DND-41 (cell line): Measurements from ENCODE around the gene ECHS1.

Source experiments
- ATAC-seq: fragments of 200-7000 bp; cut with Tn5 transposase; 3 replicates; pipeline ENCODE4 v1.9.1; 2021; ENCODE audit warnings: low read depth; ENCODE audit not compliant: insufficient read depth
- DNase-seq: peaks from one replicate; pipeline ENCODE4 v3.0.0-alpha.2; 2020
- H2AFZ ChIP-seq: 2 replicates; pipeline ENCODE4 v1.6.0; 2012; ENCODE audit warnings: low read depth, low read length
- H3K27ac ChIP-seq: 2 replicates; pipeline ENCODE4 v1.5.1; 2012; ENCODE audit warnings: low read length, inconsistent platforms
- H3K27me3 ChIP-seq: fragments of 200-600 bp; sonication (generic); 2 replicates; pipeline ENCODE4 v1.6.0; 2012; ENCODE audit warnings: low read length, mild to moderate bottlenecking, inconsistent platforms; ENCODE audit not compliant: insufficient read depth, poor library complexity
- H3K36me3 ChIP-seq: 2 replicates; pipeline ENCODE4 v1.5.1; 2012; ENCODE audit warnings: low read length, inconsistent platforms; ENCODE audit not compliant: insufficient read depth
- H3K4me1 ChIP-seq: 2 replicates; pipeline ENCODE4 v1.5.1; 2012; ENCODE audit warnings: mild to moderate bottlenecking, low read length; ENCODE audit not compliant: insufficient read depth
- H3K4me2 ChIP-seq: 2 replicates; pipeline ENCODE4 v1.6.0; 2012; ENCODE audit warnings: mild to moderate bottlenecking, moderate library complexity, low read length, inconsistent platforms; ENCODE audit not compliant: insufficient read depth
- H3K4me3 ChIP-seq, 2 experiments: fragments of 200-600 bp in 1 of 2; shearing (Covaris generic) in 1 of 2; 2 replicates each; pipeline ENCODE4 v1.5.1; 2012 to 2016; ENCODE audit warnings: inconsistent platforms in 2 of 2, low read length in 2 of 2, mild to moderate bottlenecking in 2 of 2, low read depth in 1 of 2, moderate library complexity in 1 of 2
- H3K79me2 ChIP-seq: 2 replicates; pipeline ENCODE4 v1.6.0; 2012; ENCODE audit warnings: low read length, inconsistent platforms; ENCODE audit not compliant: insufficient read depth
- H3K9ac ChIP-seq: 2 replicates; pipeline ENCODE4 v1.6.0; 2012; ENCODE audit warnings: low read depth, mild to moderate bottlenecking, inconsistent platforms, low read length, moderate library complexity
- H3K9me3 ChIP-seq: 2 replicates; pipeline ENCODE4 v1.5.1; 2012; ENCODE audit warnings: low read length, moderate library complexity, mild to moderate bottlenecking, inconsistent platforms; ENCODE audit not compliant: insufficient read depth, severe bottlenecking
- H4K20me1 ChIP-seq: 2 replicates; pipeline ENCODE4 v1.6.0; 2012; ENCODE audit warnings: low read length; ENCODE audit not compliant: insufficient read depth
- EZH2 ChIP-seq: IDR thresholded peaks from 3 replicates; pipeline ENCODE4 v1.6.1; 2012; ENCODE audit warnings: borderline replicate concordance, low read depth, mild to moderate bottlenecking, moderate library complexity, low read length, inconsistent platforms; ENCODE audit not compliant: severe bottlenecking
- TF ChIP-seq, protein P1 (sequence below): IDR thresholded peaks from 2 replicates; pipeline ENCODE4 v1.5.1; 2012; ENCODE audit warnings: borderline replicate concordance, low read length, moderate library complexity, mild to moderate bottlenecking; ENCODE audit not compliant: poor library complexity, severe bottlenecking; ENCODE audit errors: extremely low read depth

ECHS1 gene

DNA sequence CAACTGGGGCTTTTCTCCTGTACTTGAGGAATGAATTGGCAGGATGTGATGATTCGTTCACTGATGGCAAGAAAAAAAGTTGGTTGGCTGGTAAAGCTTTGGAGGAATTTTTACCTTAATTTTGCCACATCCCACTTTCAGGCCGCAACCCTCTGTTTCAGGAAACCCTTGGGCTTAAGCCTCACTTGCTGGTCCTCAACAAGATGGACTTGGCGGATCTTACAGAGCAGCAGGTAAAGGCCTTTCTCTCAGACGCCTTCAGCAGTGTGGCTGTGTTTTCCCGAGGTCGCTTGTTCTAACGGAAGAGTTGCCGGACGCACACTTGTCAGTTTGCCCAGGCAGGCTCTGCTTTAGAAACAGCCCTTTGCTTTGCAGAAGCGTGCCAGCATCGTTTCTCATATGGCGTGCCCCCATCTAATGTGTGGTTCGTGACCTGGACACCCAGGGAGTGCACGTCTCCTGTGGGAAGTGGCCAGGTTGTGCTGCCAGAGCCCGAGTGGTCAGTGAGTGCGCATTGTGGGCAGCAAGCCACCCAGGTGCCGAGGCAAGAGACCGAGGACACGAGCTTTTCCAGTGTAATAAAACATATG lies 23.0 kb upstream of the ECHS1 start:
- 0 out of 2 replicates have a peak overlapping the region, but pooled peaks have one; percentile 99 for H3K9ac ChIP-seq
- DNase-seq: no peak
- no peak for ATAC-seq
- 0 out of 4 replicates have a peak overlapping the region, but pooled peaks of 1 of the 2 experiments have one; percentile 98 for H3K4me3 ChIP-seq
- H3K27me3 ChIP-seq: no peaks in the 10 kb centered on the region
- peaks cover 57% of the 10 kb centered on the region for H3K36me3 ChIP-seq
- H2AFZ ChIP-seq: no peak overlapping the region
- peaks cover 25% of the 10 kb centered on the region for H4K20me1 ChIP-seq
- peaks cover 64% of the 10 kb centered on the region for H3K79me2 ChIP-seq
- TF ChIP-seq, protein P1, sequence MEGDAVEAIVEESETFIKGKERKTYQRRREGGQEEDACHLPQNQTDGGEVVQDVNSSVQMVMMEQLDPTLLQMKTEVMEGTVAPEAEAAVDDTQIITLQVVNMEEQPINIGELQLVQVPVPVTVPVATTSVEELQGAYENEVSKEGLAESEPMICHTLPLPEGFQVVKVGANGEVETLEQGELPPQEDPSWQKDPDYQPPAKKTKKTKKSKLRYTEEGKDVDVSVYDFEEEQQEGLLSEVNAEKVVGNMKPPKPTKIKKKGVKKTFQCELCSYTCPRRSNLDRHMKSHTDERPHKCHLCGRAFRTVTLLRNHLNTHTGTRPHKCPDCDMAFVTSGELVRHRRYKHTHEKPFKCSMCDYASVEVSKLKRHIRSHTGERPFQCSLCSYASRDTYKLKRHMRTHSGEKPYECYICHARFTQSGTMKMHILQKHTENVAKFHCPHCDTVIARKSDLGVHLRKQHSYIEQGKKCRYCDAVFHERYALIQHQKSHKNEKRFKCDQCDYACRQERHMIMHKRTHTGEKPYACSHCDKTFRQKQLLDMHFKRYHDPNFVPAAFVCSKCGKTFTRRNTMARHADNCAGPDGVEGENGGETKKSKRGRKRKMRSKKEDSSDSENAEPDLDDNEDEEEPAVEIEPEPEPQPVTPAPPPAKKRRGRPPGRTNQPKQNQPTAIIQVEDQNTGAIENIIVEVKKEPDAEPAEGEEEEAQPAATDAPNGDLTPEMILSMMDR: no peak
- TF ChIP-seq EZH2: no peak
- H3K27ac ChIP-seq: no peak overlapping the region
- H3K4me2 ChIP-seq: peak overlapping the region; percentile 94; the same call in 1 of the 2 replicates
- no peaks in the 10 kb centered on the region for H3K9me3 ChIP-seq
- peaks cover 23% of the 10 kb centered on the region for H3K4me1 ChIP-seq

DNA sequence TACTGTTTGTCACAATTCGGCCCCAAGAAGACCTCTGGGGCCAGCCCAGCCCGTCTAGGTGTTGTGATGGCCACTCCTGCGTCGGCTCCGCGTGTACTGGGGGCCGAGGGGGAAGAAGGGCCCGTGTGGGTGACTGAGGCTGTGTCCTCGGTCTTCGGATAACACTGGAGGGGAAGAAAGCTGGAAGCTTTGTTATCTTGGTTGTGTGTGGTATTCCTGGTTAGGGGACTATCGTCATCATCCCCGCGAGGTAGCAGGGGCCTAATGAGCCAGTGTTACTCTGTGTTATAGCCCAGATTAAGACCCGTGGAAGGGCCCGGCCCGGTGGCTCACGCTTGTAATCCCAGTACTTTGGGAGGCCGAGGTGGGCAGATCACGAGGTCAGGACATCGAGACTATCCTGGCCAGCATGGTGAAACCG lies 21.7 kb upstream of the ECHS1 start:
- H3K79me2 ChIP-seq: peaks cover 56% of the 10 kb centered on the region
- peaks cover 23% of the 10 kb centered on the region for H3K4me1 ChIP-seq
- H3K9ac ChIP-seq: peak overlapping the region; percentile 99
- peaks cover 43% of the 10 kb centered on the region for H3K36me3 ChIP-seq
- H3K4me2 ChIP-seq: peak overlapping the region; percentile 94
- H4K20me1 ChIP-seq: peaks cover 25% of the 10 kb centered on the region
- H2AFZ ChIP-seq: peak overlapping the region; percentile 96; the same call in 1 of the 2 replicates
- no peaks in the 10 kb centered on the region for H3K9me3 ChIP-seq
- H3K4me3 ChIP-seq: peak overlapping the region; percentile 98
- H3K27me3 ChIP-seq: no peaks in the 10 kb centered on the region
- H3K27ac ChIP-seq: peak overlapping the region; percentile 95
- DNase-seq (no peak), ATAC-seq (no peak)
- no peak for TF ChIP-seq EZH2
- TF ChIP-seq, protein P1: no peak

DNA sequence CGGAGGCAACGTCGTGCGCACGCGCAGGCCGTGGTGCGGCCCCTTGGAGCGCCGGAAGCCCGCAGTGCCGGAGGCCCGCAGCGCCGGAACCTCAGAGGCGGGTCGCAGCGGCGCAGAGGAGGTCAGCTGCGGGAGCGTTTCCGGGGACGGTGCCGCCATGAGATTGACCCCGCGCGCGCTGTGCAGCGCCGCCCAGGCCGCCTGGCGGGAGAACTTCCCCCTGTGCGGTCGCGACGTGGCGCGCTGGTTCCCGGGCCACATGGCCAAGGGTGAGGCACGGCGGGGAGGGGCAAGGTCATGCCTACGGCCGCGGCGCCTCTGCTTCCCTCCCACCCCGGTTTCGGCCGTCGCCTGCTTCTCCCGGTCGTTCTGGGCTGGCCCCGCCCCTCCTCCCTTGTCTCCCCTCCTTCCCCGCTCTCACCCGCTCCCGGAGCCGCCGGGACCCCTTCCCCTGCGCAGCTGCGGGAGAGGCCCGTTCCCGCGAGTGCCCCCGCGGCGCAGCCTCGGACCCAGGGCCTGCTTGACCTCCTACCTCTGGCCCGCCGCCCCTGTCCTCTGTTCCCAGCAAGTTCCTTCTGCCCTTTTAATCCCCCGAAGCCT lies 21.0 kb upstream of the ECHS1 start, which contains the start of gene MTG1:
TSS of gene MTG1 (plus strand) at position 94 of the 600 bp plus-strand sequence. CDS start at position 158, 64 bp downstream.
- TF ChIP-seq, protein P1: peak; percentile 3
- no peak for TF ChIP-seq EZH2
- DNase-seq (peak; percentile 95), ATAC-seq (peak; percentile 93)
- H3K4me1 ChIP-seq: peaks cover 23% of the 10 kb centered on the region
- peak within 1 kb of the TSS; percentile 96 for H2AFZ ChIP-seq
- peak within 1 kb of the TSS; percentile 99 for H3K9ac ChIP-seq
- H3K4me2 ChIP-seq: peak within 1 kb of the TSS; percentile 94
- peak within 1 kb of the TSS; percentile 98 for H3K4me3 ChIP-seq
- peaks cover 23% of the 10 kb centered on the region for H4K20me1 ChIP-seq
- H3K27ac ChIP-seq: peak within 1 kb of the TSS; percentile 95
- peaks cover 37% of the 10 kb centered on the region for H3K36me3 ChIP-seq
- H3K9me3 ChIP-seq: no peaks in the 10 kb centered on the region
- no peaks in the 10 kb centered on the region for H3K27me3 ChIP-seq
- H3K79me2 ChIP-seq: peaks cover 52% of the 10 kb centered on the region
